Progenitor cell of endocrine pancreas (in vitro differentiated cells): ENCODE measurements around the gene ZP1. TPM values are rescaled to one million over a fixed set of nuclear protein-coding genes. Genes with fewer than 3 reads are reported as not detected.

Source experiments
- DNase-seq: peaks from one replicate; pipeline ENCODE4 v3.0.0; 2021; ENCODE audit warnings: low spot score; ENCODE audit not compliant: unreplicated experiment
- H3K27ac Mint-ChIP-seq: 2 replicates; pipeline ENCODE4 v1.8.0; 2021; ENCODE audit warnings: mild to moderate bottlenecking, moderate library complexity, mixed read lengths
- H3K27me3 Mint-ChIP-seq: 2 replicates; pipeline ENCODE4 v1.8.0; 2021; ENCODE audit warnings: mixed read lengths
- H3K36me3 Mint-ChIP-seq: 2 replicates; pipeline ENCODE4 v1.8.0; 2022; ENCODE audit warnings: mixed read lengths; ENCODE audit not compliant: insufficient read depth
- H3K4me1 Mint-ChIP-seq: 2 replicates; pipeline ENCODE4 v1.8.0; 2021; ENCODE audit warnings: low read depth, mixed read lengths
- H3K4me3 Mint-ChIP-seq: 2 replicates; pipeline ENCODE4 v1.8.0; 2021; ENCODE audit warnings: low read depth, mild to moderate bottlenecking, moderate library complexity, mixed read lengths
- H3K9me3 Mint-ChIP-seq: 2 replicates; pipeline ENCODE4 v1.8.0; 2021; ENCODE audit warnings: low read depth, mixed read lengths
- total RNA-seq: library from RNA; stranded (reverse); gene quantifications from 2 replicates; pipeline ENCODE4 v1.2.1, GENCODE V29; 2021
- TF ChIP-seq, protein P1 (sequence below): fragments of 200-600 bp; sonication (generic); IDR thresholded peaks from one replicate; pipeline ENCODE4 v1.5.0; 2021; ENCODE audit warnings: antibody characterized with exemption, mild to moderate bottlenecking; ENCODE audit not compliant: unreplicated experiment

The ZP1 gene
- total RNA-seq, 1 donor from 2014 or later: not detected

DNA sequence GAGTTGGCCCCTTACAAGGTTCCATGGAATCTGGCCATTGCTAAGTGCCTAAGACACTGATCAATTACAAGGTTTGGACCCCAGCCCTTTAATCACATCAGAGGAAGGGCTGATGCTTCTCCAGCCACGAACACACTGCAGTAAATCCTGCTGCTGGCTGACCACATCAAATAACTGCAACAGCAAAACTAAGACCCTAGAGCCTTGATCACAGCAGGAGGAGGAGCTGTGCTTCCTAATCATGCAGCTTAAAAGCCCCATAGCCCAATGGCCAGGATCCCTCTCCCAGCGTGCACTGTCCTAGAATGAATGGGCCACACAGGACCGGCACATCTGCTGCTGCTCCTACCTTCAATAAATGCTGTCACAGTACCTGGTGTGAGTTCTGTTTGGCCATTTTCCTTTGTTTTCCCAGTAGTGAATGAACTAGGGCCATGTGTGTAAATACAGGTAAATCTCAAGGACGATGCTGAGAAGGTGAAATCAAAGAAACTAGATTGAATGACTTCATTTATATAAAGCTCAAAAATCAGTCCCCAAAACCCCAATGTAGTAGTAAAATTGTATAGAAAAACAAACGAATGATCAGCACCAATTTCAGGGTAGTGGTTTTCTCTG lies 12.7 kb downstream of the ZP1 start:
- Mint-ChIP-seq H3K9me3 (no peaks in the 10 kb centered on the region), H3K4me3 (no peak overlapping the region), H3K27me3 (no peaks in the 10 kb centered on the region), H3K4me1 (peaks cover 6% of the 10 kb centered on the region), H3K27ac (no peak overlapping the region), H3K36me3 (peaks cover 7% of the 10 kb centered on the region)
- TF ChIP-seq, protein P1, sequence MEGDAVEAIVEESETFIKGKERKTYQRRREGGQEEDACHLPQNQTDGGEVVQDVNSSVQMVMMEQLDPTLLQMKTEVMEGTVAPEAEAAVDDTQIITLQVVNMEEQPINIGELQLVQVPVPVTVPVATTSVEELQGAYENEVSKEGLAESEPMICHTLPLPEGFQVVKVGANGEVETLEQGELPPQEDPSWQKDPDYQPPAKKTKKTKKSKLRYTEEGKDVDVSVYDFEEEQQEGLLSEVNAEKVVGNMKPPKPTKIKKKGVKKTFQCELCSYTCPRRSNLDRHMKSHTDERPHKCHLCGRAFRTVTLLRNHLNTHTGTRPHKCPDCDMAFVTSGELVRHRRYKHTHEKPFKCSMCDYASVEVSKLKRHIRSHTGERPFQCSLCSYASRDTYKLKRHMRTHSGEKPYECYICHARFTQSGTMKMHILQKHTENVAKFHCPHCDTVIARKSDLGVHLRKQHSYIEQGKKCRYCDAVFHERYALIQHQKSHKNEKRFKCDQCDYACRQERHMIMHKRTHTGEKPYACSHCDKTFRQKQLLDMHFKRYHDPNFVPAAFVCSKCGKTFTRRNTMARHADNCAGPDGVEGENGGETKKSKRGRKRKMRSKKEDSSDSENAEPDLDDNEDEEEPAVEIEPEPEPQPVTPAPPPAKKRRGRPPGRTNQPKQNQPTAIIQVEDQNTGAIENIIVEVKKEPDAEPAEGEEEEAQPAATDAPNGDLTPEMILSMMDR: no peak
- DNase-seq: no peak

DNA sequence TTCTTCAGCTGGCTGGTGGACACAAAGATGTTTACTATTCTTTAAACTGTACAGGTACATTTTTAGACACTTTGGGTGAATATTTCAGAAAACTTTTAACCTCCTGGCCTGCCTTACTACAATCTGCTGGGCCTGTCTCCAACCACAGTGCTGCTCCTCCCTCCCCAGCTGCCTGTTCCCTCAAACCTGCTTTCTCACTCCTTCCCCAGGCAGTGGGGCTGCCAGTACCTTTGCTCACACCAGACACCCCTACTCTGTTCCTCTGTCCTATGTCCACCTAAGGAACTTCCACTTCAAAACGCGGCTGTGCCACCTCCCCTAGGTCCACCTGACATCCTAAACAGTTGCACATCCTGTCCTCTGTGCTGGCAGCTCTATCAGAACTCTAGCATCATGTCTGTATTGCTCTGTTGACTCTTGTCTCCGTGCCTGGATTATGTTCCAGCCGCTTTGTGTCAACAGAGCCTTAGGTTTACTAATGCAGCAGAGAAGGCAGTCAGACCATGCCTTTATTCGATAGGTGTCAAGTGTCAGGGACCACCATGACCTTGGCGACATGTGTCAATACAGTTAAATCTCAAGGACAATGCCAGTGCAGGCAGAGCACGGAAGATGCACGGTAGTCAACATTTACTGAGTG lies 13.4 kb downstream of the ZP1 start:
- Mint-ChIP-seq H3K36me3 (peaks cover 7% of the 10 kb centered on the region), H3K27me3 (no peaks in the 10 kb centered on the region), H3K27ac (peak overlapping the region; percentile 8), H3K4me1 (peaks cover 6% of the 10 kb centered on the region), H3K4me3 (no peak overlapping the region), H3K9me3 (no peaks in the 10 kb centered on the region)
- DNase-seq: no peak
- TF ChIP-seq, protein P1: no peak

DNA sequence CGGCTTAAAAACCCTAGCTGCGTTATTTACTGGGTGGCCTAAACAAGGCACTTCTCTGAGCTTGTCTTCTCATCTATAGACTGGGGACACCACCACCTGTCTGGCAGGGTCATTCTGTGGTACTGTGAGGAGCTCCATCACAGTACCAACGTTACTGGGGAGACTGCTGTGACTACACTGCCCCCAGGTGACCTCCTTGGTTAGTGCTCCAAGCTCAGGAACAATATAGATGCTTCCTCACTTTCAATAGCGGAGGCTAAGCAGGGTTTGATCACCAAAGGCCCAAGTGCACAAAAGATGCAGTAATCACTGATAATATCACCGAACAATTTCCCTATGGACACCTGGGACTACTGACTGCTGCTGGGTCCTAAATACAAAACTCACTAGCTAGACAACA lies 20.2 kb downstream of the ZP1 start:
- Mint-ChIP-seq H3K4me1 (peaks cover 7% of the 10 kb centered on the region), H3K27ac (no peak overlapping the region), H3K9me3 (no peaks in the 10 kb centered on the region), H3K36me3 (peaks cover 10% of the 10 kb centered on the region), H3K4me3 (no peak overlapping the region), H3K27me3 (no peaks in the 10 kb centered on the region)
- TF ChIP-seq, protein P1: peak; percentile 62
- DNase-seq: no peak

DNA sequence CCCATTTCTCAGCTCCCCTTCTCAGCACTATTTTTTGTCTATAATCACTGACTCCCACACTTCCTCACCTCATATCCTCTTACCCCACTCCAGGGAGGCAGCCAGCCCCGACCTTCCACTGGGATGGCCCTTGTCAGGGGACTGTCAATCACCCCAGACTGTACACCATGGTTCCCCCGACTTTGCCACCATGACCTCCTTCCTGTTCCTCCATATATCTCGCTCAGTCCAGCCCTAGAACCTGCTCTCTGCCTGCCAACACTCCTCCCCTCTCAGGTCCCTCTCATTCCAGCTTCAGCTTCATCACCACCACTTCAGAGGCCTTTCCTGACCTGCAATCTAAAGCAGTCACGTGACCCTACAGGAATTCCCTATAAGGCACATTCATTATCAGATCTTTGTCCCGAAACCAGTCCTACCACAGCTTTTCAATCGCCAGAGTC lies 22.5 kb downstream of the ZP1 start:
- Mint-ChIP-seq H3K4me1 (peaks cover 7% of the 10 kb centered on the region), H3K9me3 (no peaks in the 10 kb centered on the region), H3K27ac (peak overlapping the region; percentile 71), H3K36me3 (peaks cover 12% of the 10 kb centered on the region), H3K27me3 (no peaks in the 10 kb centered on the region), H3K4me3 (no peak overlapping the region)
- no peak for DNase-seq
- TF ChIP-seq, protein P1: no peak

DNA sequence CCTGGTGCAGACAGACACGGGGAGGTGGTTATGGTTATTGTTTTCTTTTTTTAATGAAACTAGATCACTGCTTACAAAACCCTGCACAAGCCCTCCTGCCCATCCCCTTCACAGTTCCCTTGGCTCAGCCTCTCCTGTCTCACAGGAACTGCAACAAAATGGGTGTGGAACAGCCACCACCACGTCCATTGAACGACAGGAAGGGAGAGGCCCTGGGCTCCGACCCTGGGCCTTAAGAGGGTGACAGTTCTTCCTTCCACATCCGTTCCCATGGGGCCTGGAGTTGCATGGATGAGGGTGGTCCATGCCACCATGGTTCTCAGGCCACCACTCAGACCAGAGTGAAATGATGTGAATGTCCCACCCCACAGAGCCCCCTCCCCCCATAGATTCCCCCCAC lies 23.4 kb downstream of the ZP1 start:
- no peak for DNase-seq
- no peak overlapping the region for H3K27ac Mint-ChIP-seq
- H3K4me3 Mint-ChIP-seq: no peak overlapping the region
- TF ChIP-seq, protein P1: no peak
- H3K4me1 Mint-ChIP-seq: peaks cover 7% of the 10 kb centered on the region
- no peaks in the 10 kb centered on the region for H3K9me3 Mint-ChIP-seq
- H3K36me3 Mint-ChIP-seq: peaks cover 11% of the 10 kb centered on the region
- H3K27me3 Mint-ChIP-seq: no peaks in the 10 kb centered on the region
